A673 (cell line): ENCODE measurements around the gene CNDP1.

Experiments
- EZH2 ChIP-seq: fragments of 200-600 bp; sonication (generic); IDR thresholded peaks from 2 replicates; pipeline ENCODE4 v1.6.1; 2017; ENCODE audit warnings: borderline replicate concordance, low read depth, mild to moderate bottlenecking, mixed read lengths, antibody characterized with exemption, low read length; ENCODE audit not compliant: poor library complexity, severe bottlenecking
- TF ChIP-seq, protein P1 (sequence below): fragments of 300-800, 200-600 bp; sonication (generic); conservative IDR thresholded peaks from 2 replicates; pipeline ENCODE4 v1.5.1; 2017; ENCODE audit warnings: low read depth, mild to moderate bottlenecking, antibody characterized with exemption, low read length, moderate library complexity, mixed read lengths

DNA sequence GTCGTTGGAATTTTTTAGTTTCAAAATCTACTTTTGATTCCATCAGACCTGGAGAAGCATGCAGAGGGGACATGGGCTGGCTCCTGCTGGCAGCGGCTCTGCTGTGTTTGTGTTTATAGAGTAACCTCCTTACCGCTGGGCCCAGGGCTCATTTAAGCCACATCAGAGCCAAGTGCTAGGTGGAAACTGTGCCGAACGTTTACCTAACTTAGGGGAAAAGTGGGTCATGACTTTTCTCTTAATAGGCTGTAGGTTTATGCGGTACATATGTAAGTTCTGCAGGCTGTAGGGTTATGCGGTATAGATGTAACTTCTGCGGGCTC is 20.5 kb upstream of the CNDP1 start:
- TF ChIP-seq EZH2 = no peak
- TF ChIP-seq, protein P1, sequence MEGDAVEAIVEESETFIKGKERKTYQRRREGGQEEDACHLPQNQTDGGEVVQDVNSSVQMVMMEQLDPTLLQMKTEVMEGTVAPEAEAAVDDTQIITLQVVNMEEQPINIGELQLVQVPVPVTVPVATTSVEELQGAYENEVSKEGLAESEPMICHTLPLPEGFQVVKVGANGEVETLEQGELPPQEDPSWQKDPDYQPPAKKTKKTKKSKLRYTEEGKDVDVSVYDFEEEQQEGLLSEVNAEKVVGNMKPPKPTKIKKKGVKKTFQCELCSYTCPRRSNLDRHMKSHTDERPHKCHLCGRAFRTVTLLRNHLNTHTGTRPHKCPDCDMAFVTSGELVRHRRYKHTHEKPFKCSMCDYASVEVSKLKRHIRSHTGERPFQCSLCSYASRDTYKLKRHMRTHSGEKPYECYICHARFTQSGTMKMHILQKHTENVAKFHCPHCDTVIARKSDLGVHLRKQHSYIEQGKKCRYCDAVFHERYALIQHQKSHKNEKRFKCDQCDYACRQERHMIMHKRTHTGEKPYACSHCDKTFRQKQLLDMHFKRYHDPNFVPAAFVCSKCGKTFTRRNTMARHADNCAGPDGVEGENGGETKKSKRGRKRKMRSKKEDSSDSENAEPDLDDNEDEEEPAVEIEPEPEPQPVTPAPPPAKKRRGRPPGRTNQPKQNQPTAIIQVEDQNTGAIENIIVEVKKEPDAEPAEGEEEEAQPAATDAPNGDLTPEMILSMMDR = no peak
